Measurements from ENCODE around the gene ADAMTS2. TPM values are rescaled to one million over a fixed set of nuclear protein-coding genes. Genes with fewer than 3 reads are reported as not detected.

The ADAMTS2 gene
- total and polyA plus RNA-seq, 2 experiments from 2014 or later: 1.6 to 8.1 TPM

GRCh38 chr5:179152144-179152895, 192.9 kb downstream of the ADAMTS2 start:
- no peak overlapping the region for H2AFZ ChIP-seq
- no peak overlapping the region for H3K4me3 Mint-ChIP-seq

More at GRCh38 chr5:179152144-179152895, 192.9 kb downstream of the ADAMTS2 start:
- H3F3A ChIP-seq (replicated peaks; ENCODE audit: low read depth): no peaks in the 10 kb centered on the region
- no peak overlapping the region for H3K27ac ChIP-seq (ENCODE audit: low read depth)
- H3K27me3 Mint-ChIP-seq (ENCODE audit: insufficient read depth, low read depth, poor library complexity): peaks cover 1% of the 10 kb centered on the region
- H3K4me1 Mint-ChIP-seq: no peaks in the 10 kb centered on the region; the same call in 2 of the 3 replicates
- H3K27me3 ChIP-seq (ENCODE audit: insufficient read depth): no peaks in the 10 kb centered on the region
- H3K4me2 ChIP-seq: no peak overlapping the region
- no peak for DNase-seq (ENCODE audit: low spot score)
- H3K36me3 ChIP-seq (ENCODE audit: insufficient read depth): no peaks in the 10 kb centered on the region
- no peak for TF ChIP-seq ETS1 (IDR thresholded peaks at IDR 0.05)
- no peak for TF ChIP-seq ZNF114 (CRISPR knock-in tag; IDR thresholded peaks at IDR 0.05)
- no peak for TF ChIP-seq CTCF (conservative IDR thresholded peaks at IDR 0.05; ENCODE audit: low read depth in 2 of 2)
- no peak for TF ChIP-seq ZNF462 (CRISPR knock-in tag; IDR thresholded peaks at IDR 0.05)
- no peak for TF ChIP-seq EZH2phosphoT487 (IDR thresholded peaks at IDR 0.05; ENCODE audit: unreplicated experiment)
- H4K20me1 ChIP-seq (replicated peaks; ENCODE audit: insufficient read depth): no peaks in the 10 kb centered on the region
- H3K9me2 ChIP-seq (ENCODE audit: insufficient read depth): no peaks in the 10 kb centered on the region
- H3K4me1 ChIP-seq (ENCODE audit: insufficient read depth): no peaks in the 10 kb centered on the region
- H3K4me3 ChIP-seq: no peak overlapping the region
- H3K27ac Mint-ChIP-seq: no peak overlapping the region
- no peaks in the 10 kb centered on the region; the same call in 1 of the 3 replicates for H3K9me3 Mint-ChIP-seq
- H3K36me3 Mint-ChIP-seq (ENCODE audit: low read depth): no peaks in the 10 kb centered on the region
- no peak for ATAC-seq
- H3K79me2 ChIP-seq (replicated peaks; ENCODE audit: insufficient read depth): no peaks in the 10 kb centered on the region

Data from GM23338 (cell line).